H9 (cell line): ENCODE results near the gene TFG. TPM values are rescaled to one million over a fixed set of nuclear protein-coding genes. Genes with fewer than 3 reads are reported as not detected.

ENCODE experiments used
- DNase-seq: peaks from one replicate; pipeline ENCODE4 v3.0.0-alpha.2; 2017
- H2AFZ ChIP-seq: one replicate; pipeline ENCODE4 v1.6.1; 2013; ENCODE audit warnings: mild to moderate bottlenecking, low read length, control low read depth, moderate library complexity
- H2AK5ac ChIP-seq: 2 replicates; pipeline ENCODE4 v1.6.1; 2013; ENCODE audit warnings: low read length, control low read depth, mixed read lengths; ENCODE audit not compliant: insufficient read length
- H2BK120ac ChIP-seq: one replicate; pipeline ENCODE4 v1.6.1; 2013; ENCODE audit warnings: low read depth, mild to moderate bottlenecking, low read length, control low read depth, inconsistent platforms; ENCODE audit not compliant: poor library complexity, severe bottlenecking
- H2BK12ac ChIP-seq: 2 replicates; pipeline ENCODE4 v1.6.1; 2013; ENCODE audit warnings: low read length, control low read depth, mixed read lengths, low read depth; ENCODE audit not compliant: insufficient read length
- H2BK15ac ChIP-seq: 2 replicates; pipeline ENCODE4 v1.6.1; 2013; ENCODE audit warnings: low read depth, low read length, control low read depth
- H2BK20ac ChIP-seq: one replicate; pipeline ENCODE4 v1.6.1; 2013; ENCODE audit warnings: low read depth, mild to moderate bottlenecking, low read length, control low read depth, inconsistent platforms; ENCODE audit not compliant: poor library complexity, severe bottlenecking
- H2BK5ac ChIP-seq: 2 replicates; pipeline ENCODE4 v1.6.1; 2013; ENCODE audit warnings: low read length, control low read depth, mixed read lengths; ENCODE audit not compliant: insufficient read length
- H3K14ac ChIP-seq: 2 replicates; pipeline ENCODE4 v1.6.1; 2013; ENCODE audit warnings: low read length, control low read depth; ENCODE audit not compliant: insufficient read depth
- H3K18ac ChIP-seq: 2 replicates; pipeline ENCODE4 v1.6.1; 2013; ENCODE audit warnings: low read depth, mild to moderate bottlenecking, mixed read lengths, low read length, control low read depth; ENCODE audit not compliant: insufficient read length
- H3K23ac ChIP-seq: 2 replicates; pipeline ENCODE4 v1.6.1; 2013; ENCODE audit warnings: low read length, control low read depth, mixed read lengths, low read depth; ENCODE audit not compliant: insufficient read length
- H3K23me2 ChIP-seq: 2 replicates; pipeline ENCODE4 v1.6.1; 2013; ENCODE audit warnings: low read depth, mild to moderate bottlenecking, mixed read lengths, low read length, control low read depth; ENCODE audit not compliant: insufficient read length, poor library complexity, severe bottlenecking
- H3K27ac ChIP-seq: 2 replicates; pipeline ENCODE4 v1.5.1; 2013; ENCODE audit warnings: low read length, control low read depth, mixed read lengths, low read depth; ENCODE audit not compliant: insufficient read length
- H3K27me3 ChIP-seq: 2 replicates; pipeline ENCODE4 v1.6.1; 2013; ENCODE audit warnings: low read length, control low read depth, inconsistent platforms; ENCODE audit not compliant: insufficient read depth
- H3K4ac ChIP-seq: 2 replicates; pipeline ENCODE4 v1.6.1; 2013; ENCODE audit warnings: low read depth, mild to moderate bottlenecking, control low read depth, inconsistent platforms, low read length, moderate library complexity
- H3K4me1 ChIP-seq: 2 replicates; pipeline ENCODE4 v1.6.1; 2013; ENCODE audit warnings: low read length, control low read depth, inconsistent platforms; ENCODE audit not compliant: insufficient read depth
- H3K4me2 ChIP-seq: 2 replicates; pipeline ENCODE4 v1.6.1; 2013; ENCODE audit warnings: low read length, control low read depth, mixed read lengths; ENCODE audit not compliant: insufficient read length, insufficient read depth
- H3K56ac ChIP-seq: 2 replicates; pipeline ENCODE4 v1.6.1; 2013; ENCODE audit warnings: low read depth, mild to moderate bottlenecking, mixed read lengths, low read length, control low read depth; ENCODE audit not compliant: insufficient read length
- H3K79me1 ChIP-seq: 2 replicates; pipeline ENCODE4 v1.6.1; 2013; ENCODE audit warnings: low read depth, mild to moderate bottlenecking, moderate library complexity, low read length, control low read depth, inconsistent platforms; ENCODE audit not compliant: insufficient read depth, poor library complexity, severe bottlenecking
- H3K79me2 ChIP-seq: 2 replicates; pipeline ENCODE4 v1.6.1; 2013; ENCODE audit warnings: low read length, control low read depth, inconsistent platforms; ENCODE audit not compliant: insufficient read depth
- H3K9ac ChIP-seq: 2 replicates; pipeline ENCODE4 v1.6.1; 2013; ENCODE audit warnings: low read length, control low read depth, mixed read lengths; ENCODE audit not compliant: insufficient read length; ENCODE audit errors: extremely low read depth
- H3K9me3 ChIP-seq: one replicate; pipeline ENCODE4 v1.6.1; 2013; ENCODE audit warnings: low read depth, low read length, inconsistent platforms; ENCODE audit not compliant: control insufficient read depth
- H3T11ph ChIP-seq: one replicate; pipeline ENCODE4 v1.6.1; 2013; ENCODE audit warnings: mild to moderate bottlenecking, low read length, control low read depth, inconsistent platforms
- H4K20me1 ChIP-seq: one replicate; pipeline ENCODE4 v1.6.1; 2013; ENCODE audit not compliant: control insufficient read depth, insufficient read length, insufficient read depth
- H4K5ac ChIP-seq: 2 replicates; pipeline ENCODE4 v1.6.1; 2013; ENCODE audit warnings: low read depth, mild to moderate bottlenecking, mixed read lengths, low read length, control low read depth; ENCODE audit not compliant: insufficient read length
- H4K8ac ChIP-seq: replicated peaks from 2 replicates; pipeline ENCODE4 v1.6.1; 2013; ENCODE audit warnings: low read length, control low read depth, mixed read lengths, low read depth; ENCODE audit not compliant: insufficient read length
- H4K91ac ChIP-seq: 2 replicates; pipeline ENCODE4 v1.6.1; 2013; ENCODE audit warnings: low read depth, mild to moderate bottlenecking, moderate library complexity, mixed read lengths, low read length, control low read depth; ENCODE audit not compliant: insufficient read length
- H3K27ac Mint-ChIP-seq, 3 experiments: 2 replicates in 2 of 3; 3 replicates in 1 of 3; pipeline ENCODE4 v1.8.0; 2020 to 2021; ENCODE audit warnings: mixed read lengths in 3 of 3, mild to moderate bottlenecking in 1 of 3, moderate library complexity in 1 of 3
- H3K27me3 Mint-ChIP-seq: 2 replicates; pipeline ENCODE4 v1.8.0; 2021; ENCODE audit warnings: low read depth, mild to moderate bottlenecking, moderate library complexity, mixed read lengths
- H3K36me3 Mint-ChIP-seq, 3 experiments: 2 replicates in 2 of 3; 3 replicates in 1 of 3; pipeline ENCODE4 v1.8.0; 2020 to 2021; ENCODE audit warnings: low read depth in 3 of 3, mixed read lengths in 3 of 3; ENCODE audit not compliant: insufficient read depth in 1 of 3
- H3K4me1 Mint-ChIP-seq, 2 experiments: 2 replicates each; pipeline ENCODE4 v1.8.0; 2020; ENCODE audit warnings: mixed read lengths in 2 of 2
- H3K4me3 Mint-ChIP-seq, 2 experiments: 2 replicates in 1 of 2; 3 replicates in 1 of 2; pipeline ENCODE4 v1.8.0; 2020 to 2021; ENCODE audit warnings: mild to moderate bottlenecking in 2 of 2, mixed read lengths in 2 of 2, moderate library complexity in 1 of 2
- H3K9me3 Mint-ChIP-seq, 2 experiments: 2 replicates in 1 of 2; 3 replicates in 1 of 2; pipeline ENCODE4 v1.8.0; 2020; ENCODE audit warnings: mild to moderate bottlenecking in 2 of 2, mixed read lengths in 2 of 2, moderate library complexity in 1 of 2
- CTCF ChIP-seq: fragments of 200-600 bp; sonication (generic); conservative IDR thresholded peaks from 3 replicates; pipeline ENCODE4 v1.8.0; 2021; ENCODE audit warnings: antibody characterized with exemption, mild to moderate bottlenecking
- WGBS: extraction: QIAGEN DNeasy Blood & Tissue Kit; methylation state at CpG from one replicate; pipeline ENCODE4 v1.1.7; 2013; ENCODE audit warnings: missing lambda C conversion rate, low lambda C conversion rate, mixed read lengths; ENCODE audit not compliant: insufficient read length; ENCODE audit errors: extremely low coverage; 5-methylcytosine and 5-hydroxymethylcytosine counted together
- total RNA-seq: library from RNA; stranded (reverse); gene quantifications from 2 replicates; pipeline ENCODE4 v1.2.1, GENCODE V29; 2021

The TFG gene
- total RNA-seq, 1 experiment from 2014 or later = 80.7 TPM

DNA sequence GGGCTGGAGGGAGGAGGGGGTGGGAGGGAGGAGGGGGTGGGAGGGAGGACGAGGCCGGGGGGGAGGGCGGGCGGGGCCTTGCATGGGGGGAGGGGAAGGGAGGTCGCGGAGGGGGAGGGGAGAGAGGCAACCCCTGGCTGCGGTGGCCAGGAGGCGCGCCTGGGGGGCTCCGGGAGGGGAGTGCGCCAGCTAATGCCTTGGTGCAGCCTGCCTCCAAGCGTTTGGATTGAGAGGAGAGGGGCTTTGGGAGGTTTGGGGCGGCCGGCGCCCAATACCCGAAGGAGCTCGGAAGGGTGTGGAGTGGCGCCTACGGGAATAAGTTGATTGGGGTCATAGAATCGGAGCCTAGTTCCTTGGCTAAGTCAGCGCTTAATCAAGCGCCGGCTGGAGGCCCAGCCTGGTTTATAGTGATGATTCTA, 557 bp downstream of the TFG start:
- peaks cover 4% of the 10 kb centered on the region; the same call in 1 of the 2 replicates for H3K27me3 ChIP-seq
- no peak overlapping the region for H2AK5ac ChIP-seq
- H3K27me3 Mint-ChIP-seq = peaks cover 42% of the 10 kb centered on the region
- peaks cover 23% of the 10 kb centered on the region; the same call in 1 of the 2 replicates for H3K79me2 ChIP-seq
- H4K8ac ChIP-seq = no peak overlapping the region
- no peaks in the 10 kb centered on the region for H3K79me1 ChIP-seq
- no peak overlapping the region for H4K5ac ChIP-seq
- H2BK15ac ChIP-seq = no peak overlapping the region
- H2BK120ac ChIP-seq = no peak overlapping the region
- peak overlapping the region; percentile 94 for H3K14ac ChIP-seq
- no peaks in the 10 kb centered on the region for H4K20me1 ChIP-seq
- H2BK12ac ChIP-seq = no peak overlapping the region
- no peak overlapping the region for H3K4ac ChIP-seq
- no CpG with 5 or more reads among the region's 23 CpGs for WGBS
- DNase-seq = peak; percentile 70
- no peak overlapping the region for H3T11ph ChIP-seq
- H3K4me3 Mint-ChIP-seq = peak overlapping the region; percentile 86 to 88
- H3K27ac ChIP-seq = no peak overlapping the region
- H3K9ac ChIP-seq = peak overlapping the region; percentile 74
- TF ChIP-seq CTCF = peak; percentile 27; the same call in 2 of the 3 replicates
- H3K4me1 Mint-ChIP-seq = peaks cover 19 to 24% of the 10 kb centered on the region in 2 experiments
- H3K23ac ChIP-seq = no peak overlapping the region
- no peak overlapping the region for H4K91ac ChIP-seq
- H3K27ac Mint-ChIP-seq = peak overlapping the region; percentile 84 to 95 (median 87); a peak in 5 of 7 replicates
- no peaks in the 10 kb centered on the region for H3K9me3 ChIP-seq
- H3K36me3 Mint-ChIP-seq = peaks cover 10 to 28% (median 25%) of the 10 kb centered on the region in 3 experiments
- no peak overlapping the region for H2BK5ac ChIP-seq
- H3K56ac ChIP-seq = no peak overlapping the region
- no peak overlapping the region for H2BK20ac ChIP-seq
- H3K4me2 ChIP-seq = peak overlapping the region; percentile 89
- no peak overlapping the region for H3K18ac ChIP-seq
- peaks cover 2 to 6% of the 10 kb centered on the region in 2 experiments; a peak in 3 of 5 replicates for H3K9me3 Mint-ChIP-seq
- no peaks in the 10 kb centered on the region for H3K4me1 ChIP-seq
- peaks cover 5% of the 10 kb centered on the region for H3K23me2 ChIP-seq
- no peak overlapping the region for H2AFZ ChIP-seq
